Activated T-cell treated with anti-CD3 and anti-CD28 coated beads, Interleukin-2, amount 50 U/mL, for 48 hours (primary cell): ENCODE data around the gene THSD4.

Experiments
- DNase-seq, 2 experiments: peaks; one replicate each; pipeline ENCODE4 v3.0.0-alpha.2; 2020

THSD4 gene

DNA sequence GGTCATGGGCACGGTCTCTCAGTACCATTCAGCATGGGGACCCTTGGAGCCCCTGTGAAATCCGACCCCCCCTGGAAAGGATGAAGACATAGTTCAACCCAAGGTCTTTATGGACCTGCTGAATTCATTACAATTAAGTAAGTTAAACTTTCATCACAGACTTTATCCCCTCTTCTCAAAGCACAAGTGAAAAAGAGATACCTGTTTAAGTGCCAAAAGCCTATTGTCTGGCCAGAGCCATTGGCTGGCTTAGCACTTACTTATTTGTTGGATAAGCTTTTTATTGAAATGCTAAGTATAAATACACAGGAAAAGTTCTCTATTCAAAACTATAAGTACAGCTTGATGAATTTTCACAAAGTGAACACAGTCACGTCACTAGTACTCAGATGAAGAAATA, 566.7 kb downstream of the THSD4 start:
- DNase-seq = no peak

GRCh38 chr15:71683411-71684274, 568.4 kb downstream of the THSD4 start:
- DNase-seq = no peak

DNA sequence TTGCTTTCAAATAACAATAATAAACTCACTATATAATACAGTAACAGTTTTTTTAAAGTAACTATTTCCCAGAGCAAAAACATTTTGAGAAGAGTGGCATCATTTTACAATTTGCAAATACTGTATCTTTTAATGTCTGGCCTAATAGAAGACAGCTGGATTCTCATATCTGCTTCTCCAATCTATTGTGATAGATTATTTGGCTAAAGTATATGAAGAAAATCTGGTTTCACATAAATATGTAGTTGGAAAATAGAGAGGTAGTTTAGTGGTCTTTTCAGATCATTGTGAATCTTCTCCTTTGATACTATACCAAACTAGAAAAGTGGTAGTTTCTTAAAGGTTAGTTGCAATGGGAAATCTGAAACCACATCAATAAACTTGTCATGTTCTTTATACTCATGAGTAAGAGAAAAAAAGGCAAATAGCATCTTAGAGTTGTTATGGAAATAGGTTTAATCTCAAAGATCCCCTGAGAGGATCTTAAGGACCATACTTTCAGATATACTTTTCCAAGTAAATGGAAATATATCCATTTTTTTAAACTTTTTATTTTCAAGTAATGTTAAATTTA, 570.2 kb downstream of the THSD4 start:
- no peak for DNase-seq

DNA sequence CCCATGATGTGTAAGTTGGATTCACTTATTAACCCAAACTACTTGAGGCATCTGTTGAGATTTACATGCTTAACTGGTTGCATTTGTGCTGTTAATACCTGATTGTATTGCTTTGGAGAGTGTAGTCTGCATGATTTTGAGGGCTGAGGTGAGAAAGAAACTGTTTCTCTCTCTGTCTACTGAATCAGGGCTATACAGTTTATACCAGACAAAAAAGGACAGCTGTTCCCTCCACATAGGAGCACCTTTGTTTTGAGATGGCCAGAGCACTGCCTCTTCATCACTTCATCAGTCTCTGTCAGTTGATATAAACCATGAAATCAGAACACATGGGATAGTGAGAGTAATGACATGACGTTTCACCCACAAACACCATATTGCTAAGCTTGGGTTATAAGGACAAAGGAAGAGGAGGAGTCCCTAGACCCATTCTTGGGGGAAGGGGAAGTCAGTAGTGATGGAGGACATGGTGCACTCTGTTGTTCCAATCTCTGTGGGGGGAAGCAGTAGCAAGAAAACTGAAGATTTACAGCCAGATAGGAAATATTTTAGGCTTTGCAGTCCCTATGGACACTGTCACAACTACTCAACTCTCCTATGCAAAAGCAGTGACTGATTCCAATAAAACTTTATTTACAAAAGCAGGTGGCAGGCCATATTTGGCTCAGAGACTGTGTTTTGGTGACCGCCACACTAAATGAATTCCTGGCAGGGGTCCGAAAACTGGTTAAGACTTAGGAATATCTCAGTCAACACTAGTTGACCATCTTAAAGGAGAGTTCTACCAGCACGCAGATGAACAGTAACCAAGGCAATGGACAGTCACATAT, 571.2 kb downstream of the THSD4 start:
- DNase-seq = no peak

- DNase-seq = no peak
These were observed 572.7 kb downstream of the THSD4 start for GRCh38 chr15:71687902-71688508.

DNA sequence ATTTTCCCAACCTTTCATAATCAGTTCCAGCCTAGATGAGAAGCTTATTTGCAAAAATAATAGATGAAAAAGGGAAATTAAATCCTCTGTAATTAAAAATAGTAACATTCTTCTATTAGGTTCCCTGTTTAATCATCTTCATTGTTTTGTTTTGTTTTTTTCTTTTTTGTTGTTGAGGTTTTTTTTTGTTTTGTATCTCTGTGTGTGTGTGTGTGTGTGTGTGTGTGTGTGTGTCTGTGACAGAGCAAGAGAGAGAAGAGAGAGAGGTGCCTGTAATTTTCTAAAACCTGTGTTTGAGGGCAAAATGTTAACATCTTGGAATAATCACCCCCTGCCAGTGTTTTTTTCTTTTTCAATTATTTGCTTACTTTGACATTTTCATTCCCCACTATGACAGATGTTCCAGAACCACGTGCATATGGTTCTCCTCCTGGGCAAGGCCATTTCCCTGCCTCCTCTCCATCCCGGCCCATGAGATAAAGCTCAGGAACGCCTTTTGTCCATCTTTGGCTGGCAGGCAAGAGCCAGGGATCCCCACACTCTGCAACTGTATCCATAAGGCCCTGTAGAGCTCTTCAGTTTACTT, 573.3 kb downstream of the THSD4 start:
- DNase-seq = no peak

GRCh38 chr15:71691081-71691457, 575.8 kb downstream of the THSD4 start:
- no peak for DNase-seq

DNA sequence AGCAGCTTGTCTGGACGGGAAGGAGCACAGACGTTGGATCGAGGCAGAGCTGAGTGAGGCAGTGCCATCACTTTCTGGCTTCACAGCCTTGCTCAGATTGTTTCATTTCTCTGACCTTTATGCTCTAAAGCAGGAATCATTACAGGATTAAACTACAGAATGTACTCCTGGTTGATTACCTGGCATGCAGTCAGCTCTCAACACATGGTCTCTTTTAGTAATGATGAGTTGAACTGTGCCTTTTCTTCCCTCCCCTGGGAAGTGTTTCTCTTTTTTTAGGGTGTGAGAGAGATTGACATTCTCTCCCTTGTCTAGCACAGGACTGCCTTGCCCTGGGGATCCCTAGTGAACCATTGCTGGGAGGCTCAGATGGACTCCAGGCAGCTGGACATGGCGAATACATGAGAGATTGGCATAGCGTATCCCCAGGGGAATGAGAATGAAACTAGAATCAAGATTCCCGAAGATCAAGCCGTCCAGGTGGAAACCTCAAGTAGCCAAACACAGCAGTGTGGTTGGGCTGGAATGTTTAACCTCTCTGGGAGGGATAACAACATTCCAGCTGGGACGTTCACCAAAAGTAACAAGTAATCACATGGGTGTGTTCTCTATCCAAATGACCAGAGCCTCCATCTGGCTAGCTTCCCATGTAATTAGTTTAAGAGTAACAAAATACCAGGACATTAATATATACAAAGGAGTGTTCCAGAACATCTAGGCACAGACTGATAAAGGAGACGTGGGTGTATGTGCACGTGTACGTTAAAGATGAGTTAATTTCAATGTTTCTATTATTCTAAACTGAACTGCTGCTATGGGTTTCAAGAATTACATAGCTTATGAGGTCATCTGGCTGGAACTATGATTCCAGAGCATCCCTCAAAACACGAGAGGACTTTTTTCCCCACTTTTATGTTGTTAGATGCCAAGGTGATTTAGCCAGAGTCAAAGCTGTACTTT, 576.5 kb downstream of the THSD4 start:
- DNase-seq = no peak

GRCh38 chr15:71697236-71697635, 582.0 kb downstream of the THSD4 start:
- no peak for DNase-seq

- no peak for DNase-seq
These were observed 582.8 kb downstream of the THSD4 start for GRCh38 chr15:71698030-71698429.

DNA sequence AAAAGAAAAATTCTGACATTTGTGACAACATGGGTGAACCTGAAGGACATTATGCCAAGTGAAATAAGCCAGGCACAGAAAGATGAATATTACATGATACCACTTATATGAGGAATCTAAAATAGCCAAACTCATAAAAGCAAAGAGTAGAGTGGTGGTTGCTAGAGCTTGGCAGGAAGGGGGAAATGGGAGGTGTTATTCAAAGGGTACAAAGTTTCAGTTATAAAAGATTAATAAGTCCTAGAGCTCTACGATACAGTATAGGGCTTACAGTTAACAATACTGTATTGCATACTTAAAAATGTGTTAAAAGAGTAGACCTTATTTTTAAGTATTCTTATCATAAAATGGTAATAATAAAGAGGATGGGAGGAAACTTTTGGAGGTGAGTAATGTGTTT, 583.5 kb downstream of the THSD4 start:
- no peak for DNase-seq

DNA sequence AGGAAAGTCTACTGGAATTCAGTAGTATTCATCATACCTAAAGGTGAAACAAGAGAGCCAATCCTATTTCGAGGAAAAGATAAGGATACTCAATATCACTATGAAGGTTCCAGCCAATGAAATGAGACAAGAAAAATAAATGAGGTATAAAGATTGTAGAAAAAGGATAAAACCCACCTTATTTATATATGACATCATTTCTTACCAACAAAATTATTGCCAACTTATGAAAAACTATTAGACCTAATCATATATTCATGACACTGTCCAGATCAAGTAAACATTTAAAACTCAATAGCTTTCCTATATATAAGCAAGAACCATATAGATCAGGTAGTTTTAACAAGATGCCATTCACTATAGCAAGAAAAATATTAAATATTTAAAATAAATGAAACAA, 584.7 kb downstream of the THSD4 start:
- no peak for DNase-seq

GRCh38 chr15:71701808-71702207, 586.5 kb downstream of the THSD4 start:
- no peak for DNase-seq

DNA sequence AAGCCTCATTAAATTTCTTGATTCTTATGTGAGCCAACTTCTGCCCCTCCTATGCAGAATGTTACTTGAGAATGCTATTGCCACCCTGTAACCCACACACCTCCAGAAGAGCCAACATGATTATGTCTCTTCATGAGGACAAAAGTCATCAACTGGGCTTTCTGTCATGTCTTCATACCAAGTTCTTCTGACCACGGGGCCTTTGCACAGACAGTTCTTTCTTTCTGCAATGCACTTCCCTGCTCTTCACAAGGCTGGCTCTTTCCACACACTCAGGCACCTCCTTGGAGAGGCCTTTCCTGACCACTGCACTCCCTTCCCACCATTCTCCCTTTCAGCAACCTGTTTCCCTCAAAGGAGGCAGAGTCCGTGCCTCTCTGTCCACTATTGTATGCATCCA, 587.2 kb downstream of the THSD4 start:
- no peak for DNase-seq

- DNase-seq = no peak
These were observed 589.9 kb downstream of the THSD4 start for GRCh38 chr15:71705151-71705550.

GRCh38 chr15:71706461-71707229, 591.4 kb downstream of the THSD4 start:
- DNase-seq = no peak

DNA sequence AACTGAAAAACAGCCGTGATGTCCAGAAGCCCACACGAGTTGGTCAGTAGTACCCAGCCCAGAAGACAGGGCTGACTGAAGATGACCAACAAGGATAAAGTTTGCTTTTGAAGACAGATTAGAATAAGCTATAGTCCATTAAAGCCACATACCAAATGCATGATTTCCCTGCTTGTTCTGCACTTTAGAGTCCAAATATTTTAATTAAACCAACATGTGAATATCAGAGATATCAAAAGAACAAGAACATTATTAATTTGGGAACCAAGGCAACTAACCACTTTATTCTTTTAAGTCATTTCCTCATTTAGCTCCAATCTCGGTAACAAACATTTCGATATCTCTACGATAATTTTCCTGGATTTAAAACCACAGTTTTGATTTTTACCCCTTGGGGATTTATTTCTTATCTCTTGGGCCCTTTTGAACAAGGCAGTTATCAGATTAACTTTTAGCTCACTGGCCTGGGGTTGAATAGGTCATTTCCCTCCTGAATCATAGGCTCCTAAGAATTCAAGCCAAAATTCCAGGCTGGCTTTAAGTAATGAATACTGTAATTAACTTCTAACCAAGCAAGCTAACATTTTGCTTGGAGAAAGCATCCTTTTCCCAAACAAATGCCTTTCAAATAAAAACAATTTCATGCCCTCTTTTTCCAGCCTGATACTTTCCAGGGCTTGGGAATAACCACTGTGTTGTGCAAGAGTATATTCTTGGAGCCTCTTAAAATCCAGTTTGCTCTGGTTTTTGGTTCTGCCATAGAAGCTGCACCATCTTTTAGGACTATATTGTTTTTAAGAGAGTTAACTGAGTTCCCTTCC, 592.2 kb downstream of the THSD4 start:
- no peak for DNase-seq

- no peak for DNase-seq
These were observed 592.8 kb downstream of the THSD4 start for GRCh38 chr15:71708051-71708429.

GRCh38 chr15:71708741-71709140, 593.5 kb downstream of the THSD4 start:
- no peak for DNase-seq

GRCh38 chr15:71709808-71710418, 594.6 kb downstream of the THSD4 start:
- no peak for DNase-seq
